ENCODE results near the gene F2R.
"Not testable (repeated sequence)": the region's sequence is repeated elsewhere in the genome, so short reads cannot be mapped to it uniquely, and the experiment has no call there.

The F2R gene

DNA sequence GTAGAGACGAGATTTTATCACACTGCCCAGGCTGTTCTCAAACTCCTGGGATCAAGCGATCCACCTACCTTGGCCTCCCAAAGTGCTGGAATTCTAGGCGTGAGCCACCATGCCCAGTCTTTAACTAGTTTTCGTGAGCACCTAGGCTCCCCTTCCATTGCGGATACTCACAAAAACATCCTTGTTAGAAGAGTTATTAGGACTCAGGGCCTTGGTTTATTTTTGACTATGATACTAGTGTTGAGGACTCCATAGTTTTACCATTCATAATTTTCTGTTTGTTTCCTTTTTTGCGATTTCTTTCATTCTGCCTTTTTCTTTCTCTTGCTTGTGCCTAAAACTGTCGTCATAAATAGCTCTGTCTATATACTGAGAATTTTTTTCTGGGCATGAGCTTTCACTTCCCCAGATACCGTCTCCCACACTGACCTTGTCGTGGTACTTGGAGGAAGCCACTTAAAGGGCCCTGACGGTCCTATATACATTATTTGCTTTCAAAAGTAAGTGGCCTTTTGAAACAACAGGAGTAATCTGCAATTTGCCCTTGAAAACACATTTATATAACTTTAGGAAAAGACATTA, 5.2 kb downstream of the F2R start:
- no peak for DNase-seq

DNA sequence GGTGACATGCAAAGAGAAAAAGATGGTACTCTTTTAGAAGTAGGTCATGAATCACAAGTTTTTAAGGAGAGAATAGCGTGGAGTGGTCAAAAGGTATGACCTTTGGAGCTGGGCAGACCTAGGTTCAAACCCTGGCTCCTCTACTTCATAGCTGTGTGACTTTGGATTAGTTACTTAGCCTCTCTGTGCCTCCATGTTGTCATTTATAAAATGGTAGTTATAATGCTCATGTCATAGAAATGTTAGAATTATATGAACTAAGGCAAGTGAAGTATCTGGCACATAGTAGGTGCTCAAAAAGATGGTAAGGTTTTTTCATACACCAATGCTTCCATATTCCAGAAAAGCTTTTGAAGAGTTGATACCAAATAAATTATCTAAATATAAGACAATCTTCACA, 7.3 kb downstream of the F2R start:
- no peak for DNase-seq

DNA sequence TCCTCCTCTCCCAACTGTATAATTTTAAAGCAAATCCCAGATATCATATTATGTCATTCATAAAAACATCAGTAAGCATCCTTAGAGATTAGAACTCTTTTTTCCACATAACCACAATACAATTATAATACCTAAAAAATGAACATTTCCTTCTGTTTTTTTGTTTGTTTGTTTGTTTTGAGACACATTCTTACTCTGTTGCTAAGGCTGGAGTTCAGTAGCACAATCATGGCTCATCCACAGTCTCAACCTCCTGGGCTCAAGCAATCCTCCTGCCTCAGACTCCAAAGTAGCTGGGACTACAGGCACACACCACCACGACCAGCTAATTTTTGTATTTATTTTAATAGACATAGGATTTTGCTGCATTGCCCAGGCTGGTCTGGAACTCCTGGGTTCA, 8.0 kb downstream of the F2R start:
- no peak for DNase-seq

DNA sequence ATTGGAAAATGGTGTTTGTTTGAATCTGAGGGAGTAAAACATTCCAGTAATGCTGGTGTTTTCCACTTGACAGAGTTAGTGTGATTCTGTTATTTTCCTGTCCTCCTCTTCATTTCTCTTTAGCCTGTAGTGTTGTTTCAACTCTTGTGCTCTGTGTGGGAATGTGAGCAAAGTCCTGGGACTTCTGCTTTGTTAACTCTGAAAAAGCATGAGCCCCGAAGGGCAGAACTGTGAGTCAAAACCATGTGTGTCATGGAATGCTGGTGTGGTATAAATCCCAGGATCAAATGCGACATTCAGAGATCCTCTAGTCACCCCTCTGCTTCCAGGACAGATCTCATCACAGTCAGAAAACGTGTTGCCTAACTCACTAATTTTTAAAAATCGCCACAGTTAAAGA, 8.9 kb downstream of the F2R start:
- DNase-seq, result no peak

DNA sequence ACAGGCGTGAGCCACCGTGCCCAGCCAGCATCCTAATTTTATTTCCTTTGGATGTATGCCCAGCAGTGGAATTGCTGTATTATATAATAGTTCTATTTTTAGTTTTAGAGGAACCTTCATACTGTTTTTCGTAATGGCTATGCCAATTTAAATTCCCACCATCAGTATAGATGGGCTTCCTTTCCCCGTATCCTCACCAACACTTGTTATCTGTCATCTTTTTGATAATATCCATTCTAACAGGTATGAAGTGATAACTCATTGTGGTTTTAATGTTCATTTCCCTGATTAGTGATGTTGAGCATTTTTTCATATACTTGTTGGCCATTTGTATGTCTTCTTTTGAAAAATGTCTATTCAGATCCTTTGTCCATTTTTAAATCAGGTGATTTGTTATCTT, 13.0 kb downstream of the F2R start:
- DNase-seq, result no peak

DNA sequence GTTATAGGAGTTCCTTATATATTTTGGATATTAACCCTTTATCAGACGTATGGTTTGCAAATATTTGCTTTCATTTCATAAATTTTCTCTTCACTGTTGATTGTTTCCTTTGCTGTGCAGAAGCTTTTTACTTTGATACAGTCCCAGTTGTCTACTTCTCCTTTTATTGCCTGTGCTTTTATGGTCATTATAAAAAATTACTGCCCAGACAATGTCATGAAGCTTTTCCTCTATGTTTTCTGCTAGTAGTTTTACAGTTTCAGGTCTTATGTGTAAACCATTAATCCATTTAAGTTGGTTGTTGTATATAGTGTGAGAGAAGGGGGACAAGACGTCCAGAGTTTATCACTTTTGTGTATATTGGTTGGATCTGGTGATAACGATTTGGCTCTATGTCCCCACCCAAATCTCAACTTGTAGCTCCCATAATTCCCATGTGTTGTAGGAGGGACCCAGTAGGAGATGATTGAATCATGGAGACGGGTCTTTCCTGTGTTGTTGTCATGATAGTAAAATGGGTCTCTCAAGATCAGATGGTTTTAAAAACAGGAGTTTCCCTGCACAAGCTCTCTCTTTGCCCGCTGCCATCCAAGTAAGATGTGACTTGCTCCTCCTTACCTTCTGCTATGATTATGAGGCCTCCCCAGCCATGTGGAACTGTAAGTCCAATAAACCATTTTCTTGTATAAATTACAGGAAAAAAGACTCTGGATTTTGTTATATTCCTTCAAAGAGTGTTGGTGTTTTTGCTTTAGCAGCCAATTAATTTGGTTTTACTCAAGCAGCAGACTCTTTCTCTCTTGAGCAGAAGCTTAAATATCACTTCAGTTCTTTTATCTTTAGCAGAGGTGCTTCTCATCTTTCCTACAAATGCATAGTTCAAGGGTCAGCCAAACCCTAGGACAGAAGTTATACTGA, 13.7 kb downstream of the F2R start:
- DNase-seq, result no peak

DNA sequence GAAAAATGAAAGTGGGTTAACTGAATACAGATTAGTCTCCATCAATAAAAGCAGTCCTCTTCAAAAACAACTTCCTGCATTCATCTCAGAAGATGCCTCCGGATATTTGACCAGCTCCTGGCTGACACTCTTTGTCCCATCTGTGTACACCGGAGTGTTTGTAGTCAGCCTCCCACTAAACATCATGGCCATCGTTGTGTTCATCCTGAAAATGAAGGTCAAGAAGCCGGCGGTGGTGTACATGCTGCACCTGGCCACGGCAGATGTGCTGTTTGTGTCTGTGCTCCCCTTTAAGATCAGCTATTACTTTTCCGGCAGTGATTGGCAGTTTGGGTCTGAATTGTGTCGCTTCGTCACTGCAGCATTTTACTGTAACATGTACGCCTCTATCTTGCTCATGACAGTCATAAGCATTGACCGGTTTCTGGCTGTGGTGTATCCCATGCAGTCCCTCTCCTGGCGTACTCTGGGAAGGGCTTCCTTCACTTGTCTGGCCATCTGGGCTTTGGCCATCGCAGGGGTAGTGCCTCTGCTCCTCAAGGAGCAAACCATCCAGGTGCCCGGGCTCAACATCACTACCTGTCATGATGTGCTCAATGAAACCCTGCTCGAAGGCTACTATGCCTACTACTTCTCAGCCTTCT, 16.6 kb downstream of the F2R start:
- DNase-seq, result no peak

DNA sequence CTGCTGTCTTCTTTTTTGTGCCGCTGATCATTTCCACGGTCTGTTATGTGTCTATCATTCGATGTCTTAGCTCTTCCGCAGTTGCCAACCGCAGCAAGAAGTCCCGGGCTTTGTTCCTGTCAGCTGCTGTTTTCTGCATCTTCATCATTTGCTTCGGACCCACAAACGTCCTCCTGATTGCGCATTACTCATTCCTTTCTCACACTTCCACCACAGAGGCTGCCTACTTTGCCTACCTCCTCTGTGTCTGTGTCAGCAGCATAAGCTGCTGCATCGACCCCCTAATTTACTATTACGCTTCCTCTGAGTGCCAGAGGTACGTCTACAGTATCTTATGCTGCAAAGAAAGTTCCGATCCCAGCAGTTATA, 17.1 kb downstream of the F2R start:
- DNase-seq, result no peak

DNA sequence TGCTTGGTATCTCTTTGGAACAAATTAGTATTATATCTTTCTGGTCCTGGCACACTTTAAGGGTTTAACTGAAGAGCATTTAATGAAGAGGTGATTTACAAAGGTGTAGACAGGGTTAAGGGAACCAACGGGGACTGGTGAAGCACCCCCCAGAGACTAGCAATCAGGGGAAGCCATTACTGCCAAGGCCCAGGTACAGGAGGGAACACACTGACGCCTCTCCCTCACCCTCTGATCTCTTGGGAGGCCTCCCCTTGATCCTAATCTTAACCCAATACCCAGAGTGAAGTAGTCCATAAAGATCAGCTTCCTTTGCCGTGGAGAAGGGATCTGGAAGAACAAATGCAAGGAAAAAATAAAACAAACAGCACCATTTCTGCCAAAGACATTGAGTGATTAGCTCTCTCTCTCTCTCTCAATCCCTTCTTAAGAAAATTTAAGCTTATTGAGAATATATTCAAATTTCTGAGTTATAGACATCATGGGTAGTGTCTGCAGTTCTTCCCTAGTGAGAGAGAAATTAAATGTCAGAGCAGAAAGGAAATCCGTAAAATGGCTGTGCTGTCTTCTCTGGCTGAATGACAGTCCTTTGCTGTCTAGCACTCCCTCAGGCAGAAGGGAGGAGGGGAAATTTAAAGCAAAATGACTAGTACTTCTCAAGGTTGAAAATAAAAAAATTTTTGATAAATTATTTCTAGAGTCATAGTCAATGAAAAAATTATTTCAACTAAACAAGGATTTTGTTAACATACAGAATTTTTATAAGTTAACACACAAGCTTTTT, 20.0 kb downstream of the F2R start:
- DNase-seq, result no peak

DNA sequence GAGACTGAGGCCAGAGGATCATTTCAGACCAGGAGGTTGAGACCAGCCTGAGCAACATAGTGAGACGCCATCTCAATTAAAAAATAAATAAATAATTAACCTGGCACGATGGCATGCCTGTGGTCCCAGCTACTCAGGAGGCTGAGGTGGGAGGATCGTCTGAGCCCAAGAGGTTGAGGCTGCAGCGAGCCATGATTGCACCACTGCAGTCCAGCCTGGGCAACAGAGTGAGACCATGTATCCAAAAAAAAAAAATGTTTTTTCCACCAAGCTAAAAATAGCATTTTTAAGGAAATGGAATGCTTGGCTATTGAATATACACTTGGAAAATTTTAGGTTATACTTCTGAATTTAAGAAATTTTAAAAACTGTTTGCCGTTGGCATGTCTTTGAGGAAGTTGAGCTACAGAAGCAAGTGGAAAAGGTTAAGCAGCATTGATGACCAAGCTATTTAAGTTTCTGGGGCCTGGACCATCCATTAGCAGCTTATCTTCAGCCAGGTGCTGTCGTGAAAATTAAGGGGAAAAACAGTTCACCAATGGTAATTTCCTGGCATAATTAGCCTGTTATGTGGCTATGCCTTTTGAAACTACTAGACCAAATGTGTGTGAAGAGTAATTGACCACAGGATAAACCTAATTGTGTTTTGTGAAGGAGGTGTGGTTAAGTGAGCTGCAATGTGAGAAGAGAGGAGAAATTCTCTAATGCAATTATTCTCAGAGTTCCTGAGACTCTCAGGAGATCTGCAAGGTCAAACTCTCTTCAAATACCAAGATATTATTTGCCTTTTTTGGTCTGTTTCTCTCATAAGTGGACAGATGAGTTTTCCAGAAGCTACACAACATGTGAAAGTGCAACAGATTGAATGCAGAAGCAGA, 21.0 kb downstream of the F2R start:
- no peak for DNase-seq

DNA sequence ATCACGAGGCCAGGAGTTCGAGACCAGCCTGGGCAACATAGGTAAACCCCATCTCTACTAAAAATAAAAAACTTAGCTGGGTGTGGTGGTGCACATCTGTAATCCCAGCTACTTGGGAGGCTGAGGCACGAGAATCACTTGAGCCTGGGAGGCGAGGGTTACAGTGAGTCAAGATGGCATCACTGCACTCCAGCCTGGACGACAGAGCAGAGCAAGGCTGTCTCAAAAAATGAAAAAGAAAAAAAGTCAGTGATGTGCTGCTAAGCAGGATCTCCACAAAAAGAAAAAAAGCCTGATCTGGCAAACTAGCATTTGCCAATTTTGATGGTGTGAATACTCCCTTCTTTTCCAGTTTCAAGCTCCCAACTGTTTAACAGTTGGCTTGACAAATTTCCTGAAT, 21.9 kb downstream of the F2R start:
- no peak for DNase-seq

DNA sequence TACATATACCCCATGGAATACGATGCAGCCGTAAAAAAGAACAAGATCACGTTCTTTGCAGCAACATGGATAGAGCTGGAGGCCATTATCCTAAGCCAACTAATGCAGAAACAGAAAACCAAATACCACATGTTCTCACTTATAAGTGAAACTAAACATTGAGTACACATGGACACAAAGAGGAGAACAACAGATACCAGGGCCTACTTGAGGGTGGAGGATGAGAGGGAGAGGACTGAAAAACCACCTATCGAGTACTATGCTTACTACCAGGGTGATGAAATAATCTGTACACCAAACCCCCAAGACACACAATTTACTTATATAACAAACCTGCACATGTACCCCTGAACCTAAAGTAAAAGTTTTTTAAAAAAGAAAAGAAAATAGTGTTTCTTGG, 25.6 kb downstream of the F2R start:
- not testable (repeated sequence) for DNase-seq

DNA sequence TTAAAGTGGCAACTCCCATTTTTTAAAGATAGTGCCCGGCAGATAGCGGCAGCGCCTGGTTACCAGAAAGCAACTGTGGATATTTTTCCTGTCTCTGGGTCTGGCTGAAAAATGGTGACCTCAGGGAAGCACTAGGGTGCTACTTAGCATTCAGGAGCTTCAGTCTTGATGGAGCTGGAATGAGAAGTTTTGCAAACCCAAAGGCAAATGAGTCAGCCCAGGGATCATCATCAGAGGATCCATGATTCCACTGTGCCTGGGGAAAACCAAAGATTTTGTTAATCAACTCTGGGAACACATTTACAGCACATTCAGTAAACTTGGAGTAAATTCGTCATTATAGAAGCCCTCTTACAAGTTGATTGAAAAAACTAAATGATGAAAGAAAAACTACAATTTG, 26.7 kb downstream of the F2R start:
- DNase-seq, result no peak

DNA sequence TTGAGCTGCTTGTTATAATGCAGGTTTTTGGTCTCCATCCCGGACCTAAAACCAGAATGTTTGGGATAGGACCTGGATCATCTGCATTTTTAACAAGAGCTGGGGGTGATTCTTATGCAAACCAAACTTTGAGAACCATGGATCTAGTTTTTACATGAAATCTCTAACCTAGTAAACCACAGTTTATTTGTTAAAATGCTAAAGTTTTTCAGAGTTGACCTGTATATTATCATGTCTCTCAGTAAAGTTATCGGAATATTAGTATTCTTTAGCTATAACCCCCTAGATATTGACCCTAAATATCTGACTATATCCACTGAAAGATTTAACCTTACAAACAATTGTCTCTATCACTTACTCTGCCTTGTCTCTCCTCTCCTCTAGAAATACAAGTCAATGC, 28.7 kb downstream of the F2R start:
- no peak for DNase-seq

DNA sequence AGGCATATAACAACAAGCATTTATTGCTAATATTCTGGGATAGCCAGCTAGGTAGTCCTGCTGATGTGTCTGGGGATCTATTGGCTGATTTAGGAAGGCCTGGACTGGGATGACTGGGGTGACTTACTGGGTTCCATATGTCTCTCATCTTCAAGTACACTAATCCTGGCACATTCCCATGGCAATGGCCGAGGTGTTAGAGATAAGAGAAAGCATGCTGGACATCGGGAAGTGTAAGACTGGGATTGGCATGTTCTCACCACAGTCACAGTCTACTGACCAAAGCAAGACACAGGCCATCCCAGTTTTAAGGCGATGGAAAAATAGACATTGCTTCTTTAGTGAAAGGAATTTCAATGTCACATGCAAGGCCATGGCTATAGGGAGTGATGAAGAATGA, 29.7 kb downstream of the F2R start:
- DNase-seq, result no peak

DNA sequence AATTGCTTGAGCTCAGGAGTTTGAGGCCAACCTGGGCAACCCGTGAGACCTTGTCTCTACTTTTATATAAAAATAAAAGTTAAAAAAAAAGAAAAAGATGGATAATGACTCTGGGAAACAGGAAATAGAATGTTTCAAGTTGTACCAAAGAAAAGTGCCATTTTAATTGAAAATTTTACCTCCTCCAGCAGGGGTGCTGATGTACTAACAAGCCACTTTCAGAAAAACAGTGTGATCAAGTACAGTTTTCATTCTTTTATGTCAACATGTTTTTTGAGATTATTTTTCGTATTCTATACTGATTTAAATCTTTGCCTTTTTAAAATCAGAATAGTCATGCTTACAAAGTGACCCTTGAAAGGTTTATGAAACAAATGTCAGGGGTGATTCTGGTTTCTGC, 30.8 kb downstream of the F2R start:
- no peak for DNase-seq

DNA sequence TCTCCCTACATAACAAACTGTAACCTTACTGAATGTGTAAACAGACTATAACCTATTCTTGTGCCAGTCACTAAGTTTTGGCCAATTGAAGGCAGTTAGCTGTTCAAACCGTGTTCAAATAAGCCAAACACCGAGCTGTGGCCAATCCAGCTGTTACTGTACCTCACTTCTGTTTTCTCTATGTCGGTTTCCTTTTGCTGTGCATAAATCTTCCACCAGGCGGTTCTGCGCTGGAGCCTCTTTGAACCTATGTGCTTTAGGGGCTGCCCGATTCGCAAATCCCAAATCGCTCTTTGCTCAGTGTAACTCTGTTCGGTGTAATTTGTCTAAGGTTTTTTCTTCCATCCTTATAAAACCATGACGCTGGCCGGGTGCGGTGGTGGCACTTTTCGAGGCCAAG, 31.8 kb downstream of the F2R start:
- DNase-seq, result no peak

DNA sequence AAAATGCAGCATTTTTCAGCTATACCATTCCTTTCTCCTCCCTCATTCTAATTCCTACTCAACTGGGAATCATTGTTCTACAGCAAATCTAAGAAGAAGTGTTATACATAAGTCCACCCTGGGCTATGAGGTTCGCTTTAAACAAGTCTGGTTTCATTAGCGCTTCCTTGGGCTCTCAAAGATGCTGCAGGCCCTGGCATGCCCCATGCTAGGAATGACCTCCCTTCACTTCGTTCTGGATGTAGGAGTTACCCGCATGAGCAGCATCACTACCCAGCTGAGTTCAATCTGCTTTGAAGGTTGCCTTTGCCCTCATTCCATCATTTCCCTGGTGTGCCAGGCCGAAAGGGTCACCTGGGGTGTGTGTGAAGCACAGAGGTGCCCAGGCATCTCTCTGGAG, 35.4 kb downstream of the F2R start:
- no peak for DNase-seq

DNA sequence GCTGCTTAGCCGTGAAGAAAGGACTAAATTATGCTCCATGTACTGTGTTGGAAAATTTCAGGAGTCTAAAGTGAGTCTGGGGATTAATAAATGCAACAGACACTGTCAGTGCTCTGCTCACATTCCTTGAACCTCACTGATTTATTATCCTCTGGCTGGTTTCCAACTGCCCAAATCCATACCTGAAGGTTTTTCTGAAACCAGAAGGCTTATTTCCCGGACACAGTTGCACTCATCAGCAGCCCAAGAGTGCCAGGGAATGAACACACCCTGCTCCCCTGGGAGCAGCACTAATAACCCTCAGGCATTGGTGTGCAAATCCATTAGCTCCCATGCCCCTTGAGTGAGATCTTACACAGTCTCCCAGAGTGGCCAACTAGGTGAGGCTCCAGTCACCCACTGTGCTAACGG, 38.7 kb downstream of the F2R start:
- no peak for DNase-seq

DNA sequence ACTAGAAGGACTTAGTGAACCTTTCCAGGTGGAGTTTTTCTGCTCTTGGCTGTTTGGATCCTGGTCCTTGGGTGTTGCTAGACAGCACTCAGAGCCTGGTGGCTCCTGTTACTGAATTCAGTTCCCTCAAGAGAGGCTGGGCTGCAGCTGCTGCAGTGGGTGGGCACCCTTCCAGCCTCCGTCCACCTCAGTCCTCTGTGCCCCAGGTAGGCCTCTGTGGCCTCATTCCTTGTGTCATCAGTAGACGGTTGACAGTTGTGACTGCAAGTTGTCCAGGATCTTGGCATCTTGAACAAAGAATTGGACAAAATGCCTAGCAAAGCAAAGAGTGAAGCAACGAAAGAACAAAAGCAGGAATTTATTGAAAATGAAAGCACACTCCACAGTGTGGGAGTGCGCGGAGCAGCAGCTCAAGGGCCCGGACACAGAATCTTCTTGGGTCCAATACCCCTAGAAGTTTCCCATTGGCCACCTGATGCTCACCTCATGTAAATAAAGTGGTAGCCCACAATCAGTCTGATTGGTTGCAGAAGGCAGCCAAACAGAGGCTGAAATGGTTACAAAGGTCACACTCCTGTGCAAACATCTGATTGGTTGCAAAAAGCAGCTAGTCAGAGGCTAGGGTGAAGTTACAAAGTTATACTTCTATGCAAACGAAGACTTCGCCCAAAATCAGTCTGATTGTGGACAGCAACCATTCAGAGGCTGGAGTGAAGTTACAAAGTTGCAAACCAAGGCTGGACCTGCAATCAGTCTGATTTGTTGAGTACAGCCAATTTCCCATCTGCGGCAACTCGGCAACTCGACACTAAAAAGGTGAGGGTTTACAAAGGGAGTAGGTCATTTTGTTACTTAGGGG, 40.1 kb downstream of the F2R start:
- no peak for DNase-seq

DNA sequence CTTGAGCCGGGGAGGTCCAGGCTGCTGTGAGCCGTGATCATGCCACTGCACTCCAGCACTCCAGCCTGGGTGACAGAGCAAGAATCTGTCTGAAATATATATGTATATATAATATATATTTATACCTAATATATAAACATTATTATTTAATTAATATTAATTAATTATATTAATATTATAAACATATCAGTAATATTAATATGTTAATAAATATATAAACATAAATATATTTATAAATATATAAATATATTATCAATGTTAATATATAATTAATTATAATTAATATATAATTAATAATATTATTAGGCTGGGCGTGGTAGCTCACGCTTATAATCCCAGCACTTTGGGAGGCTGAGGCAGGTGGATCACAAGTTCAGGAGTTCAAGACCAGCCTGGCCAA, 41.1 kb downstream of the F2R start:
- DNase-seq, result no peak

DNA sequence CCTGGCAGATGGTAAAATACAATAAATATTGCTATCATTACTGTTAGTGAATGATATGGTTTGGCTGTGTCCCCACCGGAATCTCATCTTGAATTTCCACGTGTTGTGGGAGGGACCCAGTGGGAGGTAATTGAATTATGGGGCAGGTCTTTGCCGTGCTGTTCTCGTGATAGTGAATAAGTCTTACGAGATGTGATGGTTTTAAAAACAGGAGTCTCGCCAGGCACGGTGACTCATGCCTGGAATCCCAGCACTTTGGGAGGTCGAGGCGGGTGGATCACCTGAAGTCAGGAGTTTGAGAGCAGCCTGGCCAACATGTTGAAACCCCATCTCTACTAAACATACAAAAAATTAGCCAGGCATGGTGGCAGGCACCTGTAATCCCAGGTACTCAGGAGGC, 45.2 kb downstream of the F2R start:
- not testable (repeated sequence) for DNase-seq
